ENCODE measurements around the gene BCL7A. TPM values are rescaled to one million over a fixed set of nuclear protein-coding genes. Genes with fewer than 3 reads are reported as not detected.
A peak's percentile ranks its signal among the peaks of the same experiment; 100 is the strongest.
"Not testable (repeated sequence)": the region's sequence is repeated elsewhere in the genome, so short reads cannot be mapped to it uniquely, and the experiment has no call there.

BCL7A gene
- polyA plus RNA-seq, 5 donors: 13.9 to 17.9 (median 16.6) TPM

DNA sequence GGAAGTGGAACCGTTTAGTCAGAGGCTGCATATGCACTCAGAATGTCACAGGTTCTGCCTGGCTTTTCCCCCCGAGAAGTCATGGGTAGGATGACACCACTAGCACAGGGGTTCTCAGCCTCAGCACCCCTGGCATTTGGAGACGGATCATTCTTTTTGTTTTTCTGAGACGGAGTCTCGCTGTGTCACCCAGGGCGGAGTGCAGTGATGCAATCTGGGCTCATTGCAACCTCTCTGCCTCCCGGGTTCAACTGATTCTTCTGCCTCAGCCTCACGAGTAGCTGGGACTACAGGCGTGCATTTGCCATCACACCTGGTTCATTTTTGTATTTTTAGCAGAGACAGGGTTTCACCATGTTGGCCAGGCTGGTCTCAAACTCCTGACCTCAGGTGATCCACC lies 28.1 kb downstream of the BCL7A start:
- no peak for DNase-seq

DNA sequence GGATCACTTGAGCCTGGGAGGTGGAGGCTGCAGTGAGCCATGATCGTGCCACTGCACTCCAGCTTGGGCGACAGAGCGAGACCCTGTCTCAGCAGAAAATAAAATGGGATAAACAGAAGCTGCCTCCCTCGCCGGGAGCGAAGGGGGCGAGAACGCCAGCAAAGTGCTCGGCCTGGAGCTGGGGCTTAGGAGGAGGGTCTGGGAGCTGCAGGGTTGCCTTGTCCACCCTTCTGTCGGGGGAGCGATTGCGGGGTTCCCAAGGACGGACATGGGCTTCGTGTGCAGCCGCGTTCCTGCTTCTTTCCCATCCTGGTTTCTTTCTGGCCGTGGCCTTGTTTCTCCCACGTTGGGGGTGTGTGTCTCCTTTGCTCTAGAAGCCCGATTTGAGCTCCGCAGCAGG lies 29.0 kb downstream of the BCL7A start:
- DNase-seq: no peak

DNA sequence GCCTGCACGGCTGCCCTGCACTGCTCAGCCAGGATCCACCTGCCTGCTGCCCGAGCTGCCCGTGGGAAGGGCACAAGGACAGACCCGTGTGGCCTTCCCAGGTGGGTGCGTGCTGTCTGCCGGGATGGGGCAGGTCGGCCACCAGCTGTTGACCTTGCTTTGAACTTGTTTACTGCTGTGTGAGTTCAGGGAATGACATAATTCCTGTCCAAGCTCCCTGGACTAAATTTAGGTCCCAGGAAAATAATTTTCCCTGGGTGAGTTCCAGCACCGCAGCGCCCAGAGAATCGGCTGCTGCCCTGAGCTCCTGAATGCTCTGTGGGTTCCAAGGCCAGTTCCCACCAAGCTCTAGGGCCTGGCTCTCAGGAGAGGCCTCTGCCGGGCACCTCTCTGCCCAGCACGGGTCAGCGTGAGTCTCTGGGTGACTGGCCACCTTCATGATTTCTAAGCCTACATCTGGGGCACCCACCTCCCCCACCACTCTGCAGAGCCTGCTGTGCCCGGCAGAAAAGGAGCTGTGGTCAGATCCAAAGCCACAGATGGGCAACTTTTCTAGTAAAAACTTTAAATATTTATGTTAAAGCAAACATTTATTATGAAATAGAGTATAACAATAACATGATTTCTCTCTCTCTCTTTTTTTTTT lies 29.7 kb downstream of the BCL7A start:
- DNase-seq: no peak

DNA sequence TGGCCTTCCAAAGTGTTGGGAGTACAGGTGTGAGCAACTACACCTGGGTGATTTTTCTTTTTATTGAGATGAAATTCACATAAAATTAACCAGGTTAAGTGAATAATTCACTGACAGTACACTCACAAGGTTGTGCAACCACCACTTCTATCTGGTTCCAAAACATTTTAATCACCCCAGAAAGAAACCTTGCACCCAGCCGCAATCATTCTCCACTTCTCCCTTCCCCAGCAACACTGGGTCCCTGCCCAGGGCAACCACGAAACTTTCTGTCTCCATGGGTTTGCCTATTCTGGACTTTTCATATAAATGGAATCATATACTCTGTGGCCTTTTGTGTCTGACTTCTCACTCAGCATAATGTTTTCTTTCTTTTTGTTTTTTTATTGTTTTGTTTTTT lies 30.6 kb downstream of the BCL7A start:
- no peak for DNase-seq

DNA sequence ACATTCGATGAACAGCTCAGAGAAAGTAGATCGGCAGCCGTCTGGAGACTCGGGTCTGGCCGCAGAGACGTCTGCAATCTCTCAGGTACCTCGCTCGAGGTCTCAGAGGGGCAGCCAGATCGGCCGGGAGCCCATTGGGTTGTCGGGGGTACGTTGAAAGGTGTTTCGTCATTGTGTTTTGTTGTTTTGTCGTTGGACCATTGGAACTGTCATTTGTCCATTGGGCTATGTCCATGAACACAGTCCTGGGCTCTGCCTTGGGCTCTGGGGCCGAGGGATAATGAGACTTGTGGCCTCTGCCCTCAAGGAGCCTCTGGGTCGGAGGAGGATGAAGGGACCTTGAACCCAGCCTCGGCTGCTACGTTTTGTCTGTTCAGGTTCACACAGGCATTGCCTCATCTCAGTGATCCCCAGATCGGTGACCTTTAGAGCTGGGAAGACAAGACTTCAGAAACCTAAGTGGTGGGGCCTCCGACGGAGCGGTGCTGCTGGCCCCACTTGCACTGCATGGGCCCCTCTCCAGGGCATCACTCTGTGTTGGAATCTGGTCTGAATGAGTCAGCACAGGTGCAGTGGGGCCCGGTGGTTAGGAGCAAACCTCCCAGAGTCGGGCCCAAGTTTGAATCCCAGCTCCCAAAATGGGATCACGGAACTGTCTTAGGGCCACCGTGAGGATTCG lies 33.3 kb downstream of the BCL7A start:
- no peak for DNase-seq

DNA sequence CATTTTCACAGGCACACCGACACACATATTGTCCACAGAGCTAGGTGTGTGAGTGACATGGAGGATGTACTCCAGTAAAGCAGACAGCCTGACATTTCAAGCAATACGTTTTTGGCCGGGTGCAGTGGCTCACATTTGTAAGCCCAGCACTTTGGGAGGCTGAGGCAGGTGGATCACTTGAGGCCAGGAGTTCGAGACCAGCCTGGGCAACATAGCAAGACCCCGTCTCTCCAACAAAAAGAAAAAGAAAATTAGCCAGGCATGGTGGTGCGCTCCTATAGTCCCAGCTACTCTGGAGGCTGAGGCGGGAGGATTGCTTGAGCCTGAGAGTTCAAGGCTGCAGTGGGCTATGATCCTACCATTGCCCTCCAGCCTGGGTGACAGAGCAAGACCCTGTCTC lies 34.7 kb downstream of the BCL7A start:
- not testable (repeated sequence) for DNase-seq

DNA sequence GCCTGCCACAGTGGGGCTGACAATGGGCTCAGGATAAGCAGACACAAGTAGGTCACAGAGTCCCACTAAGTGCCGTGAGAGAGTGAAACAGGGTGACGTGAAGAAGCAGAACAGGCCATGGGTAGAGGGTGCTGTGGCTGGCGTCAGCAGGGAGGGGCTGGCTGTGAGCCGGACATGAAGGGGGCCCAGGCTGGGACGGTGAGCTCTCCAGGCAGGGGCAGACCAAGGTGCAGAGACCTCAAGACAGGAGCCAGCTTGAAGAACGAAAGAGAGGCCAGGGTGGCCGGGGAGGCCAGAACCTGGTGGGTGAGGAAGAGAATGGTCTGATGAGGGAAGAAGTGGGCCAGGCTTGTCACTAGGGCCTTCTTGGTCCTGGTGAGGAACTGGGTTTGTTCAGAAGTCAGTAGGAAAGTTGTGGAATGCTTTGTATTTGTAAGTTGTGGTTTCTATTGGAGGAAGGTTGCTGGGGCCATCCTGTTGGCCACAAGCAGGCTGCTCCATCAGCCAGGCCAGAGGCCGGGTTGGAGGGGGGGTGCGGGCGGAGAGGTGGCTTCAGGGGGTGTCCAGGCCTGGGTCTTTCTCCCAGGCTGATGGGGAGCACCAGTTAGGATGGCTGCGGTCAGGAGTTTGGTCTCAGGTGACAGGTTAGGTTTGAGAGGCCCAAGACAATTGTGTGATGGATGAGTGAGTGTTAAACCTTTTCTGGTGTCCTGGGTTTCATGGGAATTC lies 35.5 kb downstream of the BCL7A start:
- no peak for DNase-seq

DNA sequence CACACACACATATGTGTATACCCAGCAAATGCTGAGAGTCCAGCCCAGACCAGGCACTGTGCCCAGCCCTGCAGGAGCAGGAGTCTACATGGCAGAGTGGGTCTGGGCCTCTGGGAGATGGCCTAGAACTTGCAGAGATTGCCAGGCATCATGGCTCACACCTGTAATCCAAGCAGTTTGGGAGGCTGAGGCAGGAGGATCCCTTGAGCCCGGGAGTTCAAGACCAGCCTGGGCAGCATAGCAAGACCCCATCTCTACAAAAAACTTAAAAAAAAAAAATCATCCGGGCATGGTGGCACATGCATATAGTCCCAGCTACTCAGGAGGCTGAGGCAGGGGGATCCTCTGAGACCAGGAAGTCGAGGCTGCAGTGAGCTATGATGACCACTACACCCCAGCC lies 36.1 kb downstream of the BCL7A start:
- no peak for DNase-seq

DNA sequence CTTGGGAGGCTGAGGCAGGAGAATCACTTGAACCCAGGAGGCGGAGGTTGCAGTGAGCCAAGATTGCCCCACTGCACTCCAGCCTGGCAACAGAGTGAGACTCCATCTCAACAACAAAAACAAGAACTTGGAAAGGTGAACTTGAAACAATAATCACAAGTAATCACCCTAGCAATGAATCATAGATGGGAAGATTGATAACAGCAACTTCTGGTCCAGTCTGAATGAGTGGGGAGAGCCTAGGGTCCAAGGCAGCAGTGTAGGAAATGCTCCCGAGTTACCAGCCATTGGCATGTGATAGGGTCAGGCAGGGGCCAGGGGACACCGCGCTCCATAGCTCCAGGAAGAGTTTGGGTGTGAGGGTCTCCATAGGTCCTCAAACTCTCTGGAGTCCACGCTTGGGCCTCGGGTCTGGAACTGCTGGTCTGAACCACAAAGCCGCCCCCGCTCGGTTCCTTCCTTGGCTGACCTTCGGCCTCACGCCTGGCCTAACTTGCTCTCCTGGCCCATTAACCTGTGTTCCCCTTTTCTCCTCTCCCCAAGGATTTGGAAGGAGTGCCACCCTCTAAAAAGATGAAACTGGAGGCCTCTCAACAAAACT lies 37.0 kb downstream of the BCL7A start:
- DNase-seq: no peak

DNA sequence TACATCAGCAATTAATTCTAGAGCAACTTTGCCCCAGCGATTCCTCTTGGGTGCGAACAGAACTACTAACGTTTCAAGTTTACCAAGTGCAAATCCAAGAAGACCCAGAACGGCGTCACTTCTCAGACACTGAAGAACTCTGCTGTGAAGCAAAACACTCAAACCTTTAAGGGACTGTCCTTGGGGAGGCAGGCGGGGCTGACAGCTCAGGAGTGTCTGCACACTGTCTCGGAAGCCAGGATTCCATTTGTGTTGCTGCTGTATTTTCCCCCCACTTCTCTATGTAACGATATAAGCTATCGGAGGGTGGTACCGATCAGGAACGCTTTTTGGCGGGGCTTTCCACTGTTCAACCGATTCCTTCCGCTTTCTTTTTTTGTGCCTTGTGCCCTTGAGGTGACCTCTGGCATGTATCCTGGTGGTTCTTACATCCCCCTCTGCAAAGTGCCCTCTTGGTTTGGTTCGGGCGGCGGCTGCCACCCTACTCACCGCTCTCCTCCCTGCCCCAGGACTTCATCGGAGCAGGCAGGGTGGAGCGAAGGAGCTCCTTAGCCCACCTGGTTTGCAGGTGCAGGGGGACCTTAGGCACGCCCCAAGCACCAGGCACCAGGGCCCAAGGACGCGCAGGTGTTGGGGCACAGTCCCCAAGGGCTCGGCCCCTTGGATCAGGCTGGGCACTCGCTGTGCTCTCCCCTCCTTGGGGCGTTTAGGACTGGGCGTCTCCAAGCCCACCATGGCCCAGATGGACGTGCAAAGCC lies 37.7 kb downstream of the BCL7A start:
- no peak for DNase-seq

DNA sequence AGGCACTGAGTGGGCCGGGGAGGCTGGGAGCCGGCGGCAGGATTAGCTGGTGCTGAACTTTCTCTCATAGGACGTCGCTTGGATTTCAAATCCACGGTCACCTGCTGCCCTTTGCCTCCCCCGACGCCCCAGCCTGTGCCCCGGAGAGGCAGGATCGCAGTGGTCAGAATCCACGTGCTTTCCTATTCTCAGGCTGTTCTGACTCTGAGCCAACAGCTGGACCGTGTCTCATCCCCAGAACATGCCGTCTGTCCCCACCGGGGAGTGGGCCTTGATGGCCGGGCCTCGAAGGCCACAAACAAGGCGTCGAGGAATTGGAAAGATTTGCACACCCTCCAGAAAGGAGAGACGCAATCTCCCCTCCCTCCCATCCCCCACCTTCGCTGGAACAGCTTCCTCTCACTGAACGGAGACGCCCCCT lies 38.4 kb downstream of the BCL7A start:
- peak in 1 of 2 donors; percentile 56 for DNase-seq

DNA sequence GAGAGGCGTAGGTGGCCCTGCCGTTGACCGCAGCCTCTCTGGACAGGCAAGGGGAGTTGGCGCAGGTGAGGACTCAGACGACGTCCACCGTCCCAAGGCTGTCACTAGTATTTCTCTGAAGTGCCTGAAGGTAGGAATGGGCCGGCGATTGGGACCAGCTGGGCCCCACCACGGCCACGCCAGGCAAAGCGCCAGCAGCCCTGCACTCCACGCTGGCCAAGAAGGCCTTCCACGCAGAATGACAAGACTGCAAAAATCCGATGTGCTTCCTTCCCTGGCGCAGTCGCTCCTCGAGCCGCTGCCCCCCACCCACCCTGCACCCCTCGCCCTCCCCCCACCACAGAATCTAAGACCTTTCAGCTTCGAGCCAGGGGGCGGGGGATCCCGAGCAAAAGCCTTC lies 39.6 kb downstream of the BCL7A start:
- no peak for DNase-seq

DNA sequence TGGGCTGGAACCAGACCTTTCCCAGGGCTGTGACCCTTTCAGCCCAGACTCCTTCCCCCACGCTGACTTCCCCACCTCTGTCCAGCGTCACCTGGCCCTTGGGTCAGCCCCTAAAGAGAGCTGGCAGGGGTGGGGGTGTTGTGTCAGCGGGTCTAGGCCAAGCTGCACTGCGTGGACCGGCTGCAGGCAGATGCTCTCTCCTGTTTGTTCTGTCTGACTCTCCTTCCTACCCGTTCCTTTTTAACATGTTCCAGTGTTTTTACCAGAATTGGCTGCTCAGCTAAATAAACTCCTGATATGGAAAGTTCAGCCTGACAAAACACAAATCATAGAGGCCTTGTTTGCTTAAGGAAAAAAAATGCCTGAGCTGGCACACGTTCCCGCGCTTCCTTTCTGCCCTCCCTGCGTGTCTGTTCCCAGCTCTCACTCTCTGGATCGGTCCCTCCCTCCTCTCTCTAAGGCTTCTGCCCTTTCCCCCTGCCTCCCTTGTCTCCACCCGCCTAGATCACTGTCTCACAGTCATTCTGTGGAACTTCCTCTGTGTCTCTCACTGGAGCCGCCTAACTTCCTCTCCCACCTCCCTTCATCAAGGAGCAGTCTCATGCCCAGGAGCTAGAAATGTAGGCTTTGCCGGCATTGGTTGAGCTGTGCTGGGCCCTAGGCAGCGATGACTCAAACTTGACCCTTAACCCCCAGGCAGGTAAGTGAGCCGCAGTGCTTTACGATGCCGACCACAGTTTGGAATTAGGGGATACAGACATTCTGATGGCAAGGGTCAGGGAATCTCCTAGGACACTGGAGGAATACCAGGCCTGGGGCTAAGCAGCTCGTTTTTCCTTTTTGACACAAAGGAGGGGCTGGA lies 41.4 kb downstream of the BCL7A start:
- peak; percentile 76 to 80 for DNase-seq

DNA sequence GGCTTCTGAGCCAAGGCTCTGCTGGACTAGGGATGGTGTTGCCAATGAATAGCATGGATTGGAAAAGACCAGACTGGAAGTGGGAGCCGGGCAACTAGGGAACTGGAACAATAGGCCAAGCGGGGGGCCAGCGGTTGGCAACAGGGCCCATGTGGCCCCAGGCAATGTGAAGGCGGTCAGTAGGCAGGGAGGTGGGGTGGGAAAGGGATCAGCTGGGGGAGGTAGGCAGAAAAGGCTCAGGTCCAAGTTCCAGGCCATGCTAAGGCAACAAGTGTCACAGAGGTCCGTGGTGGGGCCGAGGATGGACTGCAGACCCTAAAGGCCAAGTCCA lies 42.0 kb downstream of the BCL7A start:
- no peak for DNase-seq

DNA sequence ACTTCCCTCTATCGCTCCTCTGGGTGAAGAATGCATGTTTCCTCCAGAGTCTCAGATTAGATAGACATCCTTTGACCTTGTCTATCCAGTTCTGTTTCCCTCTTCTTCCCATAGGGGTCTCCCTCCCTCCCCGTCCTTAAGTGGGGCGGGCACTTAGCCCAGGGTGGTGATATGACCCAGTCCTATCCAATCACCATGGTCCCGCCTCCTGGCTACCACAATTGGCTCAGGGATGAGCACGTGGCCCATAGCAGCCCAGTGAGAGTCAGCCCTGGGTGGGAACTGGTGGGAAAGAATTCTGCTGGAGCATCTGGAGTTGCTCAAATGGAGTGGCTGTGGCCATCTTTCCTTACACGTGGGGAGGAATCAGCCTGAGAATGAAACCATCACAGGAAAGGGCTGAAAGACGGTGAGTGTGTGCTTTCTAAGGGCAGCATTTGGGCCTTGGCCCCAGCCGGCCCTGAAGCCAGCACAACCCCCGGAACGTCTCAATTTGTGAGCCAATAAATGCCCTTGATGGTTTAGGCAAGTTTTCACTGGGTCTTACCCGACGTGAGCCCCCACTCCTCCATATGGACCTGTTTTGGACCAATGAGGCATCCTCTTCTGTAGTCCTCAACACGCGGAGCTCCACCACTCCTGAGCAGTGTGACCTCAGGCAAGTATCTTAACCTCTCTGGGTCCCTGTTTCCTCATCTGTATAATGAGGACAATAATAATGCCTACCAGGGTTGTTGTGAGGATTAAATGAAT lies 42.5 kb downstream of the BCL7A start:
- peak; percentile 82 to 86 for DNase-seq

DNA sequence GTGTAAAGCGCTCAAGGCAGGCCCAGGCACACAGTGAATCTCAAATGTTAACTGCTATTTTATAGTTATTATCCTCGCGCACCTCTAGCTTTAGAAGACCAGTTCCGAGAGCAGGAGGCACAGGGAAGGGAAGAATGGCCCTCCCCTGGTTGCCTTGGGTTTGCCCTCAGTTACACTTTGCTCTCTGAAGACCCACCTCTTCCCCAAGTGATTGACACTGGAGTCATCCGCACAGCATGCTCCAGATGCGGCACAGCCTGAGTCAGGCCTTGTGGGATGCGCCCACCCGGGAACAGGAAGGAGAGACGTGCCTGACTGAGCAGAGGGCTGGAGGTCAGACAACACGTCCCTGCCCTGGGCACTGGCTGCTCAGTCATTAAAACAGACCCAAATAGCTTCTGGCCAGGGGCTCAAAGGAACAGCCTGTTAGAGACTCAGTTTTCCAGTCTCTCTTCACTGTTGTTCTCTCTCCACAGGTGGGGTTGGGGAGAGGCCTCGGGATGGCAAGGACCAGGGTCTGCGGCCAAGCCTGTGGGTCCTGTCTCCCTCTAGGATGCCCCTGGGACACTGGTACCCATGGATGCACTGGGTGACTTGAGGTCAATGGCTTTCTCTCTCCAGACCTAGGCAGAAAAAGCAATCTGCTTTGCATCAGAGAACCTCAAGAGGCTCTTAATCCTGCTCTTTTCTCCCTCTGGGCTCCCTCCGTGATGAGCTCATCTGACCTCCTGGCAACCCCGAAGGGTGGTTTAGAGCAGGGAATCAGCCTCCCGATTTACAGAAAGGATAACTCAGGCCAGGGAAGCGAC lies 43.3 kb downstream of the BCL7A start:
- DNase-seq: no peak

DNA sequence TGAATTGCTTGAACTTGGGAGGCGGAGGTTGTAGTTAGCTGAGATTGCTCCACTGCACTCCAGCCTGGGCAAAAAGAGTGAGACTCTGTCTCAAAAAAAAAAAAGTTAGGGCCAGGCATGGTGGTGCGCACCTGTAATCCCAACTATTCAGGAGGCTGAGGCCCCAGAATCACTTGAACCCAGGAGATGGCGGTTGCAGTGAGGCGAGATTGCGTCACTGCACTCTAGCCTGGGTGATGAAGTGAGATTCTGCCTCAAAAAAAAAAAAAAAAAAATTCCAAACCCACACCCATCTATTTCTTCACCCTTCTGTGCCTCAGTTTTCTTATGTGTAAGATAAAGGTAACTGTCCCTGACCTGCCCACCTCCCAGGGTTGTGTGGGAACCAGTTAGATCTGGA lies 45.9 kb downstream of the BCL7A start:
- no peak for DNase-seq

DNA sequence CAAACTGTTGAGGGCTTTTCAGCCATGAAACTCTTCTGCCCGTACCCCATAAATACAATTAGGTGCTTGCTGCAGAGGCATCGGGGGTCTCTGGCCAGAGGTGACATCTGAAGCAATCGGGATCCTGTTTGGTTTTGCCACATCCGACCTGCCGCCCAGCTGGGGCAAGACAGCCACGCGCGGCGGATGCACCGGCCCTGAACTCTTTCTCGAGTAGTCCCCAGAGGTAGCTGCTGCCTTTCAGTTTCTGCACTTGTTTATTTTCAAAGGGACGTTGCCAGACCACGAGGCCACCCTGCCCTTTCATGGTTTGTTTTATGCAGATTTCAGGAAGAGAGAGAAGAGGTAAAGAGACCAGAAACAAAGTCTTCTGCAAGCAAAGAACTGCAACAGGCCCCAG lies 46.3 kb downstream of the BCL7A start:
- DNase-seq: no peak

All from right lung (tissue), 5 donors.